ENCODE measurements around the gene CSN2. TPM values are rescaled to one million over a fixed set of nuclear protein-coding genes. Genes with fewer than 3 reads are reported as not detected.

CSN2 gene
- total and polyA plus RNA-seq, 2 of the 8 experiments (the other 6 are each of a cell fraction or from before 2014, with no cell fraction given): not detected

GRCh38 chr4:69920874-69921273 lies 44.7 kb downstream of the CSN2 start:
- H2BK5ac ChIP-seq (ENCODE audit: low read depth, low read length): no peak overlapping the region
- DNase-seq (ENCODE audit: low read depth in 1 of 2, low spot score in 2 of 2) (no peak), FAIRE-seq (no peak)
- no peaks in the 10 kb centered on the region for H3K4me1 ChIP-seq (replicated peaks in 1 of 4; ENCODE audit: control insufficient read depth in 3 of 4, insufficient read depth in 4 of 4, low read length in 3 of 4)
- no peak overlapping the region for H3K56ac ChIP-seq (replicated peaks; ENCODE audit: insufficient read length, low read depth, low read length)
- CTCF ChIA-PET (ENCODE audit: partially characterized antibody): interaction anchor here (1.0 kb wide), 1 partner anchor 262 kb away, joined by 5 read pairs; no protein-coding TSS in a partner anchor
- no peaks in the 10 kb centered on the region for H3K79me1 ChIP-seq (ENCODE audit: low read depth, low read length)
- H4K20me1 ChIP-seq (replicated peaks in 1 of 2; ENCODE audit: control insufficient read depth in 1 of 2, insufficient read depth in 2 of 2, low read length in 2 of 2): peaks cover 0 to 2% of the 10 kb centered on the region in 2 experiments
- no peak overlapping the region for H3K18ac ChIP-seq (ENCODE audit: extremely low read depth, low read length)
- no peaks in the 10 kb centered on the region for H3K79me2 ChIP-seq (ENCODE audit: control insufficient read depth in 1 of 2, insufficient read depth in 2 of 2, low read length in 2 of 2)
- H4K8ac ChIP-seq (ENCODE audit: extremely low read depth, insufficient read depth, low read length): no peak overlapping the region
- H3K9me3 ChIP-seq (ENCODE audit: insufficient read depth in 2 of 2, low read depth in 1 of 2, low read length in 1 of 2): no peaks in the 10 kb centered on the region; a peak in 1 of 4 replicates
- no peak overlapping the region for H3K4me3 ChIP-seq (ENCODE audit: extremely low read depth in 1 of 4, insufficient read depth in 2 of 4, low read depth in 3 of 4, low read length in 4 of 4)
- no peak overlapping the region for H2AK5ac ChIP-seq (ENCODE audit: low read depth, low read length)
- no peak overlapping the region for H2BK20ac ChIP-seq (ENCODE audit: low read length)
- H3K23ac ChIP-seq (ENCODE audit: insufficient read length): no peak overlapping the region
- no peak overlapping the region for H2BK12ac ChIP-seq (ENCODE audit: low read depth, low read length)
- H2BK15ac ChIP-seq (ENCODE audit: low read length): no peak overlapping the region
- peaks cover 0 to 2% (median under 1%) of the 10 kb centered on the region in 4 experiments; a peak in 3 of 7 replicates for H3K27me3 ChIP-seq (replicated peaks in 1 of 4; ENCODE audit: control insufficient read depth in 3 of 4, extremely low read depth in 1 of 4, insufficient read depth in 3 of 4, low read length in 3 of 4)
- no peak overlapping the region for H3K4me2 ChIP-seq (ENCODE audit: insufficient read depth in 1 of 2, low read depth in 2 of 2, low read length in 2 of 2)
- H3K27ac ChIP-seq (ENCODE audit: low read depth, low read length): no peak overlapping the region
- no peak overlapping the region for H3K9ac ChIP-seq (replicated peaks in 1 of 4; ENCODE audit: extremely low read depth in 1 of 4, low read depth in 3 of 4, low read length in 3 of 4)
- no peak overlapping the region for H3K4ac ChIP-seq (replicated peaks; ENCODE audit: insufficient read length, low read depth, low read length)
- no peaks in the 10 kb centered on the region for H3K36me3 ChIP-seq (ENCODE audit: control insufficient read depth in 2 of 4, insufficient read depth in 4 of 4, low read length in 3 of 4)
- H2BK120ac ChIP-seq (replicated peaks; ENCODE audit: low read depth, low read length): no peak overlapping the region
- no peak overlapping the region for H4K91ac ChIP-seq (replicated peaks; ENCODE audit: insufficient read length, low read length)
- H2AFZ ChIP-seq (ENCODE audit: low read length): no peak overlapping the region
- no peak overlapping the region for H4K5ac ChIP-seq (ENCODE audit: insufficient read length, low read depth, low read length)
- no peak overlapping the region for H3K14ac ChIP-seq (ENCODE audit: insufficient read length)
- 40% methylated on average over 4 of the region's 4 CpGs; no CpG with 5 or more reads in 1 of the 2 experiments for WGBS, 2 experiments (ENCODE audit: extremely low coverage in 1 of 2, insufficient coverage in 1 of 2, insufficient read length in 1 of 2, insufficient replicate concordance in 2 of 2, low coverage in 1 of 2, low lambda C conversion rate in 2 of 2, missing lambda C conversion rate in 1 of 2)
- H3K23me2 ChIP-seq (ENCODE audit: low read depth, low read length): no peaks in the 10 kb centered on the region; the same call in 1 of the 2 replicates
- POLR2A ChIA-PET (ENCODE audit: partially characterized antibody): no interaction called here
- no peak for TF ChIP-seq MAX (IDR thresholded peaks at IDR 0.05)
- TF ChIP-seq E2F6 (IDR thresholded peaks at IDR 0.05): no peak
- TF ChIP-seq GTF2F1 (IDR thresholded peaks at IDR 0.05; ENCODE audit: borderline replicate concordance, low read depth, low read length): no peak
- no peak for TF ChIP-seq TBP (IDR thresholded peaks at IDR 0.05; ENCODE audit: low read depth, low read length)
